GM18505 (cell line): ENCODE measurements around the gene NACAD.
"Not testable (repeated sequence)": the region's sequence is repeated elsewhere in the genome, so short reads cannot be mapped to it uniquely, and the experiment has no call there.

Experiments used
- ATAC-seq: cut with Tn5 transposase; IDR thresholded peaks from one replicate; pipeline ENCODE4 v1.9.1; 2021; ENCODE audit not compliant: unreplicated experiment
- POLR2A ChIP-seq: IDR thresholded peaks from 4 replicates; pipeline ENCODE4 v1.6.1; 2011; ENCODE audit warnings: borderline replicate concordance; ENCODE audit not compliant: insufficient read depth, insufficient read length; ENCODE audit errors: extremely low read depth

Gene NACAD

DNA sequence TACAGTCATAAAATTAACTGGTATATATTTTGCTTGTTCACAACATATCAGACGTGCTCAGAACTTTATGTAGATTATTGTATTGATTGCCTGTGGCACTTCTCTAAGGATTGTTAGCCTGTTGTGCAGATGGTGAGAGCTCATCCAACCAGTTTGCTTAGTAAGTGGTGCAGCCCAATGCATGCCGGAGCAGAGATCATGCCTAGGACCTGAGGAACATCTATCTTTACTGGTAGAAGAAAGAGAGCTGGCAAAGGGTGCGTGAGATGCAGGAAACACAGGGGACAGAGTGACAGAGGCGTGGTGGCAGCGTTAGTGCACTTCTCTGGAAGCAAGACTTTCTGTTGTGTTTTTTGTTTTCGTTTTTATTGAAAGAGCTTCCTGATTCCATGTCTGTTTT, 52.9 kb downstream of the NACAD start:
- no peak for TF ChIP-seq POLR2A
- no peak for ATAC-seq

DNA sequence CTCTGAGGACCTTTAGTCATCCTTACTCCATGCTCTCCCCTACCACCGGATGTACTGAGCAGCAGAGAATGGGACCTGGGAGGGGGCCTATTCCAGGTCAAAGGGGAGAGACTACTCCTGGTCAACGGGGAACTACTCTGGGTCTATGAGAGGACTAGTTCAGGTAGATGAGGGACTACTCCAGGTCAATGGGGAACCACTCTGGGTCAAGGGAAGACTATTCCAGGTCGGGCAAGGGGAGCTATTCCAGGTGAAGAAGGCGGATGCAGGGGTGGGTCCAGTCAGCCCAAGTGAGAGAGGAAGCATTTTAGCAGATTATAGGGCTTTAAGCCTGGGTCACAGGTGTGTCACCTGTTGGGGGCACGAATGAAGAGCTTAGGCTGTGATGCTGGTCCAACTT, 53.4 kb downstream of the NACAD start:
- TF ChIP-seq POLR2A = no peak
- ATAC-seq = no peak

DNA sequence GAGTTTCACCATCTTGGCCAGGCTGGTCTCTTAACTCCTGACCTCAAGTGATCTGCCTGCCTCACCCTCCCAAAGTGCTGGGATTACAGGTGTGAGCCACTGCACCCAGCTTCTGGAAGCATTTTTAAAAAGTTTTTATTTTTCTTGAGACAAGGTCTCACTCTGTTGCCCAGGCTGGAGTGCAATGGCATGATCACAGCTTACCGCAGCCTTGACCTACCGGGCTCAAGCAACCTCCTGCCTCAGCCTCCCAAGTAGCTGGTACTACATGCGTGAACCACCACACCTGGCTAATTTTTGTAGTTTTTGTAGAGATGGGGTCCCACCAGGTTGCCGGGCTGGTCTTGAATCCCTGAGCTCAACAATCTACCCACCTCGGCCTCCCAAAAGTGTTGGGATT, 54.1 kb downstream of the NACAD start:
- ATAC-seq = not testable (repeated sequence)

DNA sequence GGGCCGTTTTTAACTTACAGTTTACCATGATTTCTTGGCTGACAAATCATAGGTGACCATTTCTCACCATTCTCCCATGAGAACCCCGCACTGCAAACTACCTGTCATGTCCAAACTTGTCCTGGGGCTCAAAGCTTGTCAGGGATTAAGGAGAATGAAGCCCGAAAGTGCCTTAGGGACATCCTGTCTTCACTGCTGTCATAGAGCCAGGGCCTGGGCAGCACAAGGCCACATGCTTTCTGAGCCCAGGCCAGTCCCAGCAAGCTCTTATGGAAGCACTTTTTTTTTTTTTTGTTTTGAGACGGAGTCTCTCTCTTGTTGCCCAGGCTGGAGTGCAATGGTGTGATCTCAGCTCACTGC, 54.9 kb downstream of the NACAD start:
- no peak for ATAC-seq

DNA sequence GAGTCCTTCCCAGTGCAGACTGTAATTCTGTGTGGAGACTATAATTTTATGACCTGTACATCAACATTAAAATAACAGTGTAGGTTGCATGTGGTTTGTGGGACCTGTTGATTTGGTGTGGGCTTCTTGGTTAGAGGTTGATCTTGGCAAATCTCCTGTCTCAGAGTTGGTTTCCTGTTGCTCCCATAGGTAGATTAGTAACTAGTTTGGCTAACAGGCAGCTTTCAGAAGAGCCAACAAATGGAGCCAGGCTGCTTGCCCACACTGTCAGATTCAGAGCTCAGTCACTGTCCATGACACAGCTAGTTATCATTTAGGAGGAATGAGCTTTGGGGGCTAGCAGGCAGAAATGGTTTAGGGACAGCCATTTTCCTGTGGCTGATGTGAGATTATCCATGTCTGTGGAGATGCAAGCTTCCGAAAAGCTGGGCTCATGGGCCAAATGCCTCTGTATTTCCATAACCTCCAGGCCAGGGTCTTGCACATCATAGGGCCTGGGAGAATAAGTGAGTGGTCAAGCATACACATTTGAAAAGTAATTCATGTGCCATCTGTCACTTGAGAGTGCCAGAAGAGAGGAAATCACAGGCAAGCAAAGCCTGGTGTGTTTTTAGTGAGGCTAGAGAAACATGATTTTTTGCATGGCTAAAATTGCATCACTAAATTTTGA, 55.4 kb downstream of the NACAD start:
- ATAC-seq = no peak
- TF ChIP-seq POLR2A = no peak

More for the DNA sequence above, 54.9 kb downstream of the NACAD start:
- TF ChIP-seq POLR2A = no peak

DNA sequence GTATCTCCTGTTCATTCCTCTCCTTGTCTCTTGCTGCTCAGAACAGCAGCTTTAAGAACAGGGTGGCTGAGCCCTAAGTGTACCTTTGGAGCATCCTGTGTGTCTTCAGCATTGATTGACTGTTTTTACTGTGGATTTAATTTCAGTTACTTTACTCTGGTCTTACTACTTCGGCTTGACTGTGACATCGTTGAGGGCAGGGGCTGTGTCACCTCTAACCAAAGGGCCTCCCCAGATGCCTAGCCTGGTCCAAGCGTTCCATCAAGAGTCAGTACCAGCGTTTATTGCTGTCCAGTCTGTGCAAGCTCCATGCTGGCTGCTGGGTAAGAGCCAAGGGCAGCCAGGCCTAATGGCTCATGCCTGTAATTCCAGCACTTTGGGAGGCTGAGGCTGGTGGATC, 56.3 kb downstream of the NACAD start:
- TF ChIP-seq POLR2A = no peak
- ATAC-seq = no peak

DNA sequence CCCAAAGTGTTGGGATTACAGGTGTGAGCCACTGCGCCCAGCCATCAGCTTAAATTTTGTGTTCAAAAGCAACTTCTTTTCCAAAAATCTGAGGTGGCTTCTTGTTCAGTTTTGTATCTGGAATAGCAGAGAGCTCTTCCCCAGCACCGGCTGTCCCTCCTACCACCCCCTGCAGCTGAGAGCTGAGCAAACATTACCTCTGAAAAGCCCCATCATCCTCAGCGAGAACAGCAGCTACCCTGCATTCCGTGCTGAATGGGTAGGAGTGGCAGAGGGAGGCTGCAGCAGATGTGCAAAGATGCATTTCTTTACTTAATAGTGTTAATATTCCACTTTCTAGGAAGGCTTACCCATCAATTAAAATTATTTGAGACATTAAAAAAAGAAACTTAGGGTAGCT, 56.9 kb downstream of the NACAD start:
- no peak for TF ChIP-seq POLR2A
- ATAC-seq = no peak
